ENCODE results near the gene ARCN1.

ARCN1 gene

DNA sequence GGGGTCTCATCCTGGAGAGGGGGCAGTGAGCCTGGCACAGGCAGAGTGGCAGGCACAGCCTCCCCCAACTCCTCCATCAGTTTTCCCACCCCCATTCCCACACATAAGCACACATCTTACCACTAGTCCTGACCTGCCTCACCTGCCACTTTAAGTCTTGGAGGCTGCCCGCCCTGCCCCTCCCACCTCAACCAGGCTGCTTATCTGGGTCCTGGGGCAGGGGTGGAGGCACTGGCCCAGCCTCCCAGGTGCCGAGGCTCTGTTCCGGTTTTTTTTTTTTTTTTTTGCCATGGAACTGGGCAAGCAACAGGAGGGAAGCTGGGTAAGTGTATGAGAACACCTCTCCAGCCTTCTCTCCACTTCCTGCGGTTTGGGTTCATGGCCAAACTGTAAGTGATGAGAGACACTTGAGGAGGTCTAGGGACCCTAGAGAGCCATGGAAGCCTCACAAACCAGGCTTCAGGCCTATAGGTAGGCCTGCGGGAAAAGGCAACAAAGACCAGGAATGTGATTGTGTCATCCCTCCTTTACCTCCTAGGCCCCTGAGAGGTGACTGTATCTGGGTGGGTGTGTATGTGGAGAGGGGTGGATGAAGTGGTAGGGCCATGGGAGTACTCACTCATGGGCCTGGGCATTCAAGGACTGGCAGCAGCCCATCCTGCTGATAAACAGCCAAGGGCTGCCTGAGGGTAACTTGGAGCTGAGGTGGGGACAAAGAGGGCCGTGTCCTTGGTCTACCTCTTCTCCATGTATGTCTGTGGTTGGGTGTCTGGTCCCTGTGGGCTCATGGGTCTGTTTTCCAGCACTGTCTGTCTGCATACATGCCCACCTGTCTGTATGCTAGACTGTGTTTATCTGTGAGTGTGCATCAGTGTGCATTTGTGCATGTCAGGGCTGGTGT lies 57.8 kb downstream of the ARCN1 start:
- DNase-seq (ENCODE audit: low read depth, low spot score) = no peak
- no peak overlapping the region for H3K4me3 ChIP-seq (ENCODE audit: low read depth, low read length)
- CTCF ChIA-PET = no interaction called here
- POLR2A ChIA-PET = no interaction called here
- TF ChIP-seq, protein P1, sequence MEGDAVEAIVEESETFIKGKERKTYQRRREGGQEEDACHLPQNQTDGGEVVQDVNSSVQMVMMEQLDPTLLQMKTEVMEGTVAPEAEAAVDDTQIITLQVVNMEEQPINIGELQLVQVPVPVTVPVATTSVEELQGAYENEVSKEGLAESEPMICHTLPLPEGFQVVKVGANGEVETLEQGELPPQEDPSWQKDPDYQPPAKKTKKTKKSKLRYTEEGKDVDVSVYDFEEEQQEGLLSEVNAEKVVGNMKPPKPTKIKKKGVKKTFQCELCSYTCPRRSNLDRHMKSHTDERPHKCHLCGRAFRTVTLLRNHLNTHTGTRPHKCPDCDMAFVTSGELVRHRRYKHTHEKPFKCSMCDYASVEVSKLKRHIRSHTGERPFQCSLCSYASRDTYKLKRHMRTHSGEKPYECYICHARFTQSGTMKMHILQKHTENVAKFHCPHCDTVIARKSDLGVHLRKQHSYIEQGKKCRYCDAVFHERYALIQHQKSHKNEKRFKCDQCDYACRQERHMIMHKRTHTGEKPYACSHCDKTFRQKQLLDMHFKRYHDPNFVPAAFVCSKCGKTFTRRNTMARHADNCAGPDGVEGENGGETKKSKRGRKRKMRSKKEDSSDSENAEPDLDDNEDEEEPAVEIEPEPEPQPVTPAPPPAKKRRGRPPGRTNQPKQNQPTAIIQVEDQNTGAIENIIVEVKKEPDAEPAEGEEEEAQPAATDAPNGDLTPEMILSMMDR (IDR thresholded peaks at IDR 0.05; ENCODE audit: insufficient read depth, low read length, missing control alignments) = no peak

DNA sequence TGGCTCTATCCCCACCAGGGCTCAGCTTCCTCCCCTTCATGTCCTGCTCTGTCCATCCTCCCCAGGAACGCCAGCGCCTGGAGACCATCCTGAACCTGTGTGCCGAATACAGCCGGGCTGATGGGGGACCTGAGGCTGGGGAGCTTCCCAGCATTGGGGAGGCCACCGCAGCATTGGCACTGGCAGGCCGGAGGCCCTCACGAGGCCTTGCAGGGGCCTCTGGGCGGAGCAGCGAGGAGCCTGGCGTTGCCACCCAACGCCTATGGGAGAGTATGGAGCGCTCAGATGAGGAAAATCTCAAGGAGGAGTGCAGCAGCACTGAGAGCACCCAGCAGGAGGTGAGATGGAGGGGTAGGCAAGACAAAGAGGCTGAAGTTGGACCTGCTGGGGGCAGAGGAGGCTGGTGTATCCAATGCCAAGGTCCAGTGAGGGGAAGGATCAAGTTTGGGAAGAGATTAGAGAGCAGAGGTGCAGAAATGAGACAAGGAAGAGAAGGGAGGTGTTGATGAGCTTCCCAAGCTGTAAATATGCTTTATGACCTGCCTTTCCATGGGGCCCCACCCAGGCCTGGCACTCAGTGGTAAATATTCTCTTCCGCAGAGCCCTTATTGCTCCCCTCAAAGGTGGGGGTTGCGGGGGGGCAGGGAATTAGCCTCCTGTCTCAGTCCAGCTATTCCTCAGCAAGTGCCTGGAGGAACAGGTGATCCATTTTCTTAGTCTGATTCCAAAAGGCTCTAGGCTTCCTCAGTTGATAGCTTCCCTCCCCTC lies 59.1 kb downstream of the ARCN1 start:
- CTCF ChIA-PET = interaction anchor here (0.7 to 3.1 kb wide), 5 partner anchors 8 to 725 kb away, joined by 3 to 14 read pairs (median 7); no protein-coding TSS in a partner anchor
- TF ChIP-seq, protein P1 (IDR thresholded peaks at IDR 0.05; ENCODE audit: insufficient read depth, low read length, missing control alignments) = no peak
- no peak overlapping the region for H3K4me3 ChIP-seq (ENCODE audit: low read depth, low read length)
- POLR2A ChIA-PET = interaction anchor here (0.8 to 1.9 kb wide), 2 partner anchors 10 to 14 kb away, joined by 4 to 15 read pairs; no protein-coding TSS in a partner anchor
- DNase-seq (ENCODE audit: low read depth, low spot score) = no peak

DNA sequence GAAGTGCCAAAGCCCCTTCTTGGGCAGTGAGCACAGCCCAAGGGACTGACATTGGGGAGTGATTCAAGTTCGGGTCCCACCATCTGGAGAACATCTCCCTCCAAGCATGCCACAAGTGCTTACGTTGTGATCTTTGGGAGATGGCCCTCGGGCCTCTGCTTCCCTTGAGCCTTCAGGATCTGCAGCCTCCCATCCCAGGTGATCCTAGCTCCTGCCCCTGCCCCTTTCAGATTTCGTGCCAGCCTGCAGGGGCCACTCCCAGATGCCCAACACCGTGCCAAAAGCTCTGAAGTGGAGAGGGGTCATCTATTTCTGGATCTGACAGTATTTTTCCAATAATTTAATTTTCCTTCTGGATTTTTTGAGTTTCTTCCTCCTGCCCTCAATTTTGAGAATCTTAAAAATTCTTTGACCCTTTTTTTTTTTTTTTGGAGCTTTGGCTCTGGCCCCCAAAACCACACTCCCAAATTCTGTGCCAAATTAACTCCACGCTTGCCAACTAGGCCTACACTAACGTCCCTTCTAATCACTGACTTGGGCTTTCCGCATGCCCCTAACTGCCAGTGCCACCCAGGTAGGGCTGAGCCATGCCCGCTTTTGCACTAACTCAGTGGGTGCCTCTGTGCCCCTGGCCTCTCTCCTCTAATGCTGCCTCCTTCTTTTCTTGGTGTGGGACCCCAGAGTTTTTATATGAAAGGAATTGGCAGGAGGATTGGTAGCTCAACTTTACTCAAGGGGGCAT lies 60.5 kb downstream of the ARCN1 start:
- DNase-seq (ENCODE audit: low read depth, low spot score) = no peak
- POLR2A ChIA-PET = interaction anchor here (0.7 to 1.9 kb wide), 4 partner anchors 9 to 24 kb away, joined by 3 to 15 read pairs (median 4); no protein-coding TSS in a partner anchor
- no peak overlapping the region for H3K4me3 ChIP-seq (ENCODE audit: low read depth, low read length)
- CTCF ChIA-PET = interaction anchor here (0.8 to 3.1 kb wide), 5 partner anchors 10 to 27 kb away, joined by 3 to 14 read pairs (median 3); no protein-coding TSS in a partner anchor
- TF ChIP-seq, protein P1 (IDR thresholded peaks at IDR 0.05; ENCODE audit: insufficient read depth, low read length, missing control alignments) = no peak

DNA sequence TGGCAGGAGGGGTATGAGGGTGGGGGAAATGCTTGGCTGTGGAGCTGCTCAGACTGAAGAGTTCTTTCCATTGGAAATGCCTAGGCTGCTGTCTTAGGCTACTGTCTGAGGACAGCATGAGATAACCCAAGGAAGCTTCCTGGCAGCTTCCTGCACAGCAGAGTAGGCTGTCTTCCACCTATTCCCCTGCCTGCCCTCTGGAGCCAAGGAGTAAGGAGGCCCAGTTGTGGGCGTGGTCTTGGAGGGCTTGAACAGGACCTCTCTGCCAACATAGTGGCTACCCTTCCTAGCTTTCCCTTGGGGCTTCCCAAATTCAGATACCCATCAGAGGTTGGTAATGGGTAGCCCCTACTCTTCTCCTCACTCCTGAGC lies 61.1 kb downstream of the ARCN1 start:
- TF ChIP-seq, protein P1 (IDR thresholded peaks at IDR 0.05; ENCODE audit: insufficient read depth, low read length, missing control alignments) = no peak
- ChIA-PET CTCF (interaction anchor here (0.8 to 3.1 kb wide), 4 partner anchors 10 to 26 kb away, joined by 3 to 14 read pairs (median 5); no protein-coding TSS in a partner anchor), POLR2A (interaction anchor here (0.9 to 1.0 kb wide), 2 partner anchors 10 to 12 kb away, joined by 3 to 4 read pairs; no protein-coding TSS in a partner anchor)
- DNase-seq (ENCODE audit: low read depth, low spot score) = no peak
- no peak overlapping the region for H3K4me3 ChIP-seq (ENCODE audit: low read depth, low read length)

DNA sequence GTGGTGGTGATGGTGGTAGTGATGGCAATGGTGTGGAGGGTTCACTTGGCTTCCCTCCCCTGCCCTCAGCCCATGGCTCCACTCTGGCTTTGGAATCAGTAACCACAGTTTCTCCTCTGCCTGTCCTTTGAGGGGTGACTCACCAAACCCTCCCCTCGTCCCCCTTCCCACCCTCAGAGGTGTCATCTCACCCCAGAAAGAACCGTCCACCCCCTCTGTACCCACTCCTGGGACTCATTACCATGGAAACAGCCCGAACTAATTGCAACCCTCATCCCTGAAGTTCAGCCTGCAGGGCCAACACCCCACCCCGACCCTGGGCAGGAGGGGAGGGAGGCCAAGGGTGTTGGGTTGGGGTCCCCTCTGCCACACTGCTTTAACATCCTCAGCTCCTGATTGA lies 61.8 kb downstream of the ARCN1 start:
- DNase-seq (ENCODE audit: low read depth, low spot score) = no peak
- ChIA-PET CTCF (interaction anchor here (1.3 to 3.6 kb wide), 3 partner anchors 24 to 56 kb away, joined by 3 to 28 read pairs (median 4); no protein-coding TSS in a partner anchor), POLR2A (interaction anchor here (1.1 kb wide), 2 partner anchors 8 to 11 kb away, joined by 3 to 5 read pairs; no protein-coding TSS in a partner anchor)
- TF ChIP-seq, protein P1 (IDR thresholded peaks at IDR 0.05; ENCODE audit: insufficient read depth, low read length, missing control alignments) = no peak
- no peak overlapping the region for H3K4me3 ChIP-seq (ENCODE audit: low read depth, low read length)

Measured in AG04449 (cell line).